H1 (cell line): ENCODE results near the gene ACTR3C. TPM values are rescaled to one million over a fixed set of nuclear protein-coding genes. Genes with fewer than 3 reads are reported as not detected.

ENCODE experiments used
- CEBPB ChIP-seq: IDR thresholded peaks from 2 replicates; pipeline ENCODE4 v1.6.1; 2012; ENCODE audit warnings: low read depth, low read length
- CHD1 ChIP-seq: IDR thresholded peaks from 2 replicates; pipeline ENCODE4 v1.6.1; 2012; ENCODE audit warnings: low read depth, low read length, improper control_type of control experiment
- CTBP2 ChIP-seq: IDR thresholded peaks from 2 replicates; pipeline ENCODE4 v1.7.0; 2011; ENCODE audit warnings: borderline replicate concordance, mild to moderate bottlenecking, moderate library complexity, mixed read lengths, low read length; ENCODE audit not compliant: insufficient read depth, insufficient read length
- E2F6 ChIP-seq: IDR thresholded peaks from 2 replicates; pipeline ENCODE4 v1.6.1; 2012; ENCODE audit warnings: inconsistent platforms
- EZH2 ChIP-seq: fragments of 200-600 bp; sonication (generic); IDR thresholded peaks from 2 replicates; pipeline ENCODE4 v1.7.1; 2012; ENCODE audit warnings: low read depth, mild to moderate bottlenecking, moderate library complexity, low read length, inconsistent platforms; ENCODE audit not compliant: severe bottlenecking
- FOSL1 ChIP-seq: IDR thresholded peaks from 2 replicates; pipeline ENCODE4 v1.6.1; 2011; ENCODE audit warnings: mild to moderate bottlenecking, low read depth, low read length, moderate library complexity; ENCODE audit not compliant: insufficient read depth
- HDAC2 ChIP-seq, 2 experiments: fragments of 300-600 bp in 1 of 2; sonication (generic) in 1 of 2; IDR thresholded peaks; 2 replicates each; pipeline ENCODE4 v1.6.1; 2011 to 2012; ENCODE audit warnings: low read depth in 2 of 2, low read length in 2 of 2, mild to moderate bottlenecking in 2 of 2, moderate library complexity in 2 of 2, borderline replicate concordance in 1 of 2, inconsistent platforms in 1 of 2
- JUN ChIP-seq: IDR thresholded peaks from 2 replicates; pipeline ENCODE4 v1.6.1; 2011; ENCODE audit warnings: low read depth, mild to moderate bottlenecking, improper control_type of control experiment, low read length
- JUND ChIP-seq: IDR thresholded peaks from 2 replicates; pipeline ENCODE4 v1.6.1; 2011; ENCODE audit warnings: mild to moderate bottlenecking, improper control_type of control experiment, low read length
- KDM5A ChIP-seq: fragments of 200-600 bp; IDR thresholded peaks from 2 replicates; pipeline ENCODE4 v1.7.1; 2012; ENCODE audit warnings: mild to moderate bottlenecking, low read length, inconsistent platforms, mixed read lengths
- PHF8 ChIP-seq: fragments of 200-600 bp; sonication (generic); conservative IDR thresholded peaks from 2 replicates; pipeline ENCODE4 v1.7.1; 2012; ENCODE audit warnings: low read depth, mild to moderate bottlenecking, inconsistent platforms, low read length, moderate library complexity
- POLR2AphosphoS5 ChIP-seq: IDR thresholded peaks from 2 replicates; pipeline ENCODE4 v1.6.1; 2011; ENCODE audit warnings: low read depth, low read length
- RAD21 ChIP-seq, 2 experiments: IDR thresholded peaks in 1 of 2; conservative IDR thresholded peaks in 1 of 2; 2 replicates each; pipeline ENCODE4 v1.6.1; 2011; ENCODE audit warnings: low read depth in 2 of 2, low read length in 2 of 2, improper control_type of control experiment in 1 of 2, inconsistent platforms in 1 of 2, mild to moderate bottlenecking in 1 of 2, moderate library complexity in 1 of 2
- RNF2 ChIP-seq: fragments of 200-900, 300-1000 bp; sonication (generic); IDR thresholded peaks from 2 replicates; pipeline ENCODE4 v1.7.1; 2016; ENCODE audit warnings: borderline replicate concordance, low read depth, mild to moderate bottlenecking, antibody characterized with exemption, low read length; ENCODE audit not compliant: poor library complexity, severe bottlenecking; ENCODE audit errors: missing control alignments
- RXRA ChIP-seq: IDR thresholded peaks from 2 replicates; pipeline ENCODE4 v1.6.1; 2011; ENCODE audit warnings: low read depth, mild to moderate bottlenecking, low read length, moderate library complexity; ENCODE audit not compliant: insufficient read depth
- SAP30 ChIP-seq: fragments of 300-600 bp; sonication (generic); IDR thresholded peaks from 2 replicates; pipeline ENCODE4 v1.7.1; 2012; ENCODE audit warnings: low read length, moderate library complexity, mild to moderate bottlenecking, inconsistent platforms; ENCODE audit not compliant: insufficient read depth, insufficient replicate concordance
- SIN3A ChIP-seq, 2 experiments: IDR thresholded peaks in 1 of 2; conservative IDR thresholded peaks in 1 of 2; 2 replicates each; pipeline ENCODE4 v1.6.1; 2011 to 2012; ENCODE audit warnings: low read length in 2 of 2, improper control_type of control experiment in 1 of 2, low read depth in 1 of 2, mild to moderate bottlenecking in 1 of 2
- TAF1 ChIP-seq: IDR thresholded peaks from 2 replicates; pipeline ENCODE4 v1.6.1; 2011; ENCODE audit warnings: mild to moderate bottlenecking, low read depth, low read length
- TBP ChIP-seq: IDR thresholded peaks from 2 replicates; pipeline ENCODE4 v1.6.1; 2011; ENCODE audit warnings: low read depth, low read length, improper control_type of control experiment
- TEAD4 ChIP-seq: IDR thresholded peaks from 2 replicates; pipeline ENCODE4 v1.6.1; 2012; ENCODE audit warnings: low read depth, low read length, inconsistent platforms, mixed read lengths
- YY1 ChIP-seq: IDR thresholded peaks from 2 replicates; pipeline ENCODE4 v1.6.1; 2011; ENCODE audit warnings: low read depth, mild to moderate bottlenecking, low read length
- polyA plus RNA-seq, 7 experiments: library from polyadenylated mRNA; depleted of rRNA in 3 of 7; stranded (reverse) in 5 of 7; unstranded in 2 of 7; fragments of >200 nt in 5 of 7; fragments of 200-250 nt in 2 of 7; gene quantifications; 1 replicate in 5 of 7; 2 replicates in 1 of 7; 4 replicates in 1 of 7; pipeline versions ENCODE4 v1.2.1 to v1.2.3, GENCODE V29; 2011 to 2013; ENCODE audit warnings: missing spikeins in 2 of 7, mixed read lengths in 2 of 7
- total RNA-seq: library from RNA; stranded (reverse); fragmentation: NEBNext Ultra II Directional; extraction: Animal tissue kit (Norgen Biotek cat#: 25700); gene quantifications from 2 replicates; pipeline ENCODE4 v1.2.1, GENCODE V29; 2021

The ACTR3C gene
- total and polyA plus RNA-seq, 2 of the 8 experiments (the other 6 are each of a cell fraction or from before 2014, with no cell fraction given), result 1.5 TPM; not detected in 1

- TF ChIP-seq CTBP2 (no peak), SIN3A (conservative IDR thresholded peaks at IDR 0.05 in 1 of 2, IDR thresholded peaks at IDR 0.05 in 1 of 2; ENCODE audit: low read depth in 1 of 2, low read length in 2 of 2) (no peak), RNF2 (no peak), TEAD4 (0 out of 2 replicates have a peak, but pooled peaks have one; percentile 10), EZH2 (peak; percentile 1), POLR2AphosphoS5 (peak; percentile 59; the same call in 1 of the 2 replicates), RXRA (no peak), SAP30 (no peak), JUN (no peak), KDM5A (no peak), TAF1 (peak; percentile 50; the same call in 1 of the 2 replicates), YY1 (no peak), TBP (peak; percentile 24; the same call in 1 of the 2 replicates), FOSL1 (no peak), PHF8 (0 out of 2 replicates have a peak, but pooled peaks have one; percentile 13), HDAC2 (IDR thresholded peaks at IDR 0.05; ENCODE audit: borderline replicate concordance in 1 of 2, low read depth in 2 of 2, low read length in 2 of 2) (no peak), CHD1 (no peak), JUND (no peak), E2F6 (peak; percentile 28), RAD21 (IDR thresholded peaks at IDR 0.05 in 1 of 2, conservative IDR thresholded peaks at IDR 0.05 in 1 of 2; ENCODE audit: low read depth in 2 of 2, low read length in 2 of 2) (no peak), CEBPB (no peak)
Measured at GRCh38 chr7:150341263-150342120, 18.1 kb upstream of the ACTR3C start, which contains the start of gene RARRES2 (continued).
